DMS53 treated with DMSO at 0.1 percent for 48 hours (cell line): Measurements from ENCODE around the gene TMEM134.
"Not testable (repeated sequence)": the region's sequence is repeated elsewhere in the genome, so short reads cannot be mapped to it uniquely, and the experiment has no call there.

Source experiments
- DNase-seq: peaks from one replicate; lab custom pipeline; 2025; ENCODE audit not compliant: unreplicated experiment; lab: John Stamatoyannopoulos, UW

The TMEM134 gene

DNA sequence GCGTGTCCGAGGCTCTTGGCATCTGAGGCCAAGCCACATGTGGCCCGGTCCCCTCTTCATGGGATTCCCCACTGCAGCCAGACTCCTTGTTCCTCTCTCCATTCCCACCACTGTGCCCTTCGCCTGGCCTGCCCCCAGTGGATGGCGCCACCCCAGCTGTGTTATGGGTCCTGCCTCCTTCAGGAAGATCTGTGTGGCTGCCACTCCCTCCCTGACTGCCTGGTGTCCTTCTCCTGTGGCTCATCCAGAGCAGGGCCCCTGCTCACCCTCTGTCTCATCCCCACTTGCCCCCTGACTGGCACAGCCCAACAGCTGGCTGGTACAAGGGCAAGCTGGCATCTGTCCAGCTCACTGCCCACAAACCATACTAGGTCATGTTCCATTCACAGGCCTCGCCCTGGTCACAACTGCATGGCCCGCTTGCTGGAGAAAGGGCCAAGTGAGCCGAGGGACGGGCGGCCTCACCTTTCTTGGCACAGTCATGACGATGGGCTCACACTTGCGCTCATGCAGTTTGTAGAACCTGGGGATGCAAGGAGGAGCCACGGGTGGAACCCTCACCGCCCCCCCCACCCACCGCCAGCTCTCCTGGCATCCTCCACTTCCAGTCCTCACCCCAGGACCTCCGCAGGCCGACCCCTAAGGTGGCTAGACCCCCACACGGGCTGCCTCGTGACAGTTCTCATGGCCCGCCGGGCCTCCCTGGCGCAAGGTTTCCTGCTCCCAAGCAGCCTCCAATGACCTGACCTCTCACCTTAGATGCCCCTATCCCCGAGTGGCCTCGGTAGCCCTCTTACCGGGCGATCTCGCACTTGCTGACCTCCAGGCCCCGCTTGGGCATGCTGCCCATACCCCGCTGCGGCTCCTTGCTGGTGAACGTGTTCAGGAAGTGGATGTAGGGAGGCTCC, 29.5 kb downstream of the TMEM134 start:
- DNase-seq = peak; percentile 32

DNA sequence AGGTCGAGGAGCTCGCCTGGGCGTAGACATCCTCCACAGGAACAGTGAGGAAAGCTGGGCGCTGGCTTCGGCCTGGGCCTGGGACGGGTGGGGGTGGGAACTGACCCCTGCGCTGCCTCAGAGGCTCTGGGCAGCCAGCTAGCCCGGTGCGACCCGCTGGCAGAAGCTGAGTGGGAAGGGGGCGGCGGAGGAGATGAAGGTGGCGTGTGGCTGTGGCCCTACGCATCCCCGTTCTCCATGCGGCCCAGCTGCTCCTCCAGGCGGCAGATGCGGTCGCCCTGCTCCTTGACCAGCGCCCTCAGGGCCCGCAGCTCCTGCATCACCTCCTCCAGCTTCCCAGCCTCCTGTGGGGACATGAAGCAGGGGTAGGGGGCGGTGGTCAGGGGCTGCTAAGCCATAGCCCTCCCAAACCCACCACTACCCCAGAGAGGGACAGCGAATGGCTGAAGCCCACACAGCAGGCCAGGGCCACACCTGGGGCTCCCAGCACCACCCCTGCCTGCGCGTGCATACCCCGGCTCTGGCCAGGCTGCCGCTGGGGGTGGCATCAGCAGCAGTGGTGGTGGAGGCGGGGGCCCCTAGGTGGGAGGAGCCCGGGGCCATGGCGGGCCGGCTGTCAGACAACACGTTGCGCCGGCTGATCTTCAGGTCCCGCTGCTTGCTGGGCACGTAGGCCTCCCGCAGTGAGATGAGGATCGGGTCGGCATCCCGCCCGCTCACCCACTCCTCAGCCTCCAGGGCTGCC, 30.7 kb downstream of the TMEM134 start:
- DNase-seq = no peak

DNA sequence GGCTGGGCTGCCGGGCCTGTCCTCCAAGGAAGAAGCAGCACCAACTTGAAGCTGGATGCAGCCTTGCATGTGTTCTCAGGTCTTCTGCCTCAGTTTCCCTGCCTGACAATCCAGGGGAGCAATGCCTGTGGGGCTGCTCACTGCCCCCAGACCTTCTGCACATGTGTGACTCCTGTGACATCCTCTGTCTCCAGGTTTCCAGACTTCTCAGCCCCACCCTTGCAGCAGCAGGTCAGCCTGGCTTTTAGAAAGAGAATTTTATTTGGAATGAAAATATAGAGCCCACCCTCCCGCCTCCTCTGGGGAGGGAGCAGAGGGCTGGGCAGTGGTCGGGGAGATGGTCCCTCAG, 31.3 kb downstream of the TMEM134 start:
- DNase-seq = no peak

DNA sequence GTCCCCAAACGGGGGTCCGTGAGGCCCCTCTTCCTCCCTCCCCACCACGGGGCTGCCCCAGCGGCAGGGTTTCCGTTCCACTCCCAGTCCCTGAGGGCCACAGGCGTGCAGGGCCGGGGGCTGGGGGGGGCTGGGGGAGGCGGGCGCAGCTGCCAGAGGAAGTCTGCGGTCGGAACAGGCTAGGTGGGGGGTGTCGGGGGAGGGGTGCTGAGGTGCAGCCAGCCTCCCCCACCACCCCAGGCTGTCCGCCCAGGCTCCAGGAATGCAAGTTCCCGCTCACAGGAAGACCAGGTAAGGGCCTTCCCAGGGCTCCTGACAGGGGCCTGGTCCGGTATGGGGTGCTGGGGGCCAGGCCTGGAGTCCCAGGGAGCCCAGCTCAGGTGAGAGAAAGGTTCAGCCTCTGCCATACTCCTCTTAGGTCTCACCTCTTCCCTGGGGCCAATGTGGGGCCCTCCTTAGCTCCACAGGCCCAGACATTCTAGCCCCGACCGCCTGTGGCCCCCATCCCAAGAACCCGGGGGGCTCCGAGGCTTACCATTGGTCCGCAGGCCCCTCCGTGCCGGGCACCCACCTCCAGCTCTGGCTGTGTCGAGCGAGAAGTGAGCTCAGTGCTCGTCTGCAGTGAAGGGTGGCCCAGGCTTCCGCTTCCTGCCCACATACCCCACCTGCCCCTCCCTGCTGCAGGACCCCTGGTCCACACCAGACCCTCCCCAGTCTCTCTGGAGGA, 31.8 kb downstream of the TMEM134 start, which contains the start of gene PTPRCAP:
Gene PTPRCAP, minus strand, starts transcription at position 601 of the 727 bp plus-strand sequence. Its CDS starts 63 bp downstream, at position 538.
- no peak for DNase-seq

DNA sequence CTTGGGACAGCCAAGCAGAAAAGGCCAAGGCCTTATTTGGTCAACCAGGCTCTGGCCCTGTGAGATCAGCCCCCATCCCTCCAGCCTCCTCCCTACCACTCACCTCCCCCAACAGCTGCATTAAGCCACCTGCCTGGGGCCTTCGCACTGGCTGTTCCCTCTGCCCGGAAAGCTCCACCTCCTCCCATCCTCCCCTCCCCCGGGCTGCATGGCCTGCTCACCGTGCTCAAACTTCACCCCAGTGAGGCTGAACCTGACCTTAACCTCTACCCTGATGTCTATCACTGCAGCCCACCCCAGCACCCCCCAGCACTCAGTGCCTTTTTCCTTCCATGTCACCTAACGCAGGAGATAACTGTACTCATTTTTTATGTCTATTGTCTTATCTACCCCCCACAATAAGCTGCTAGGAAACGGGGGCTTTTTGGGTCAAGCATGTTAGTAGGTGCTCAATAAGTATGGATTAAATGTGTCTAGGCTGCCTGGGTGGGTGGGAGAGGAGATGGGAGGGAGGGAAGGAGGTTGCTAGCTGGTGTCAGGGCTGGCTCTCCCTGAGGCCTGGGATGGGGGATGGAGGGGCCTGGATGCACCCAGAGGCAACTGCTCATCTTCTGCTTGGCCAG, 32.5 kb downstream of the TMEM134 start:
- DNase-seq = peak; percentile 31

DNA sequence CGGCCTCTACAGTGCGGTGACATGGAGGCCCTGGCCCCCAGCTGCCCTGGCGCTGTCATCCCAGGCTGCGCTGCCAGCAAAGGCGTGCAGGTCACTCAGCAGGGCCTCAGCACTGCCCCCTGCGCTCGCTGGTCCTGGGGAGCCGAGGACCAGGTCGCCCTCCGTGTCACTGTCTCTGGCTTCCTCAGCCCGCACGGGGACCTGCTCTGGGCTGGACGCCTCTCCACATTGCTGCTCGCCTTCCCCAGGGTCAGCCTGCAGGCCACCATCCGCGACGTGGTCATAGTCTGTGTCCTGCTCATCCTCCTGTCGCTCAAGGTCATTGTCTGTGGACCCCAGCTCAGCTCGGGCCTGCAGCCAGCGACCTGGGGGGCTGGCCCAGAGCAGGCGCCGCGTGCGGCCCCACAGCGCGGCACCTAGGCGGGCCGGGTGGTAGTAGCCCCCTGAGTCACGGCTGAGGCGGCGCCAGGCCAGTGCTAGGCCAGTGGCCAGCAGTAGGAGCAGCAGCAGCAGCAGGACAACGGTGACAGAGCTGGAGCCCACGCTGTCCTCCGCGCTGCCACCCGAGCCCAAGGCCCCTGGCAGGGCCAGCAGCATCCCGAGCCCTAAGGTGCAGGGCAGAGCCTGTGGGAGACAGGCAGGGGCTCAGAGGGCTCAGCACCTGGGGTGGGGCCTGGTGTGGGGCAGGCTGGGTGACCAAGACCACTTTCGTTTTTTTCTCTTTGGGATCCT, 33.2 kb downstream of the TMEM134 start:
- DNase-seq = no peak

DNA sequence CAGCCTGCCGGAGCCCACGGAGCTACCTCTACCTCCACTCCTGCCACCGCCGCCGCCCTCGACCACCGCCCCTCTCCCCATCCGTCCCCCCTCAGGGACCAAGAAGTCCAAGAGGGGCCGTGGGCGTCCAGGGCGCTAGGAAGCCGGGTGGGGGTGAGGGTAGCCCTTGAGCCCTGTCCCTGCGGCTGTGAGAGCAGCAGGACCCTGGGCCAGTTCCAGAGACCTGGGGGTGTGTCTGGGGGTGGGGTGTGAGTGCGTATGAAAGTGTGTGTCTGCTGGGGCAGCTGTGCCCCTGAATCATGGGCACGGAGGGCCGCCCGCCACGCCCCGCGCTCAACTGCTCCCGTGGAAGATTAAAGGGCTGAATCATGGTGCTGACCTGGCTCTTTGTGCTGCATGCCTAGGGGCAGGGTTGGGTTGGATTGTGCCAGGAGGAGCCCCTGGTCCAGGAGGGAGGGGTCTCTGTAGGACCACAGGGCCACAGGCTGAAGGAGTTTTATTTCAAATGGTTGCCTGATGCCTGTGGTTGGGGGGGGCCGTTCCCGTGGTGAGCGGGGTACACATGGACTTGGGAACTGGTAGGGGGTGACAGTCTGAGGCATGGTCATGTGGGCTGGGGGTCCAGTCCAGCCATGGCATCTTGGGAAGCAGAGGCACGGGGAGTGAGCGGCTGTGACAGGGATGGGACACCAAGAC, 33.9 kb downstream of the TMEM134 start:
- no peak for DNase-seq

DNA sequence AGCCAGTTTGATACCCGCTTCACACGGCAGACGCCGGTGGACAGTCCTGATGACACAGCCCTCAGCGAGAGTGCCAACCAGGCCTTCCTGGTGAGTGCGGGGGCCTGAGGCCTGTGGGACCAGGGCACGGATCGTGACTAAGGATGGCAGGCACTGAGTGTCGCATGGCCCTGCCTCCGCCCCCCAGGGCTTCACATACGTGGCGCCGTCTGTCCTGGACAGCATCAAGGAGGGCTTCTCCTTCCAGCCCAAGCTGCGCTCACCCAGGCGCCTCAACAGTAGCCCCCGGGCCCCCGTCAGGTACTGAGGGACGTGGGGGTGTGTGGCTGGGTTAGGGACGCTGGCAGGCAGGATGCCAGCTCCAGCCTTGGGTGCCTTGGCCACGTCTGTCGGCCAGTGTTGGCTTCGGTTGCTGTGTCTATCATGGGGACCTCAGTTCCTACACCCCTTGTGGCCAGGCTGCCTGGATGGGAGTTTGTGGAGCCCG, 34.6 kb downstream of the TMEM134 start:
- no peak for DNase-seq

DNA sequence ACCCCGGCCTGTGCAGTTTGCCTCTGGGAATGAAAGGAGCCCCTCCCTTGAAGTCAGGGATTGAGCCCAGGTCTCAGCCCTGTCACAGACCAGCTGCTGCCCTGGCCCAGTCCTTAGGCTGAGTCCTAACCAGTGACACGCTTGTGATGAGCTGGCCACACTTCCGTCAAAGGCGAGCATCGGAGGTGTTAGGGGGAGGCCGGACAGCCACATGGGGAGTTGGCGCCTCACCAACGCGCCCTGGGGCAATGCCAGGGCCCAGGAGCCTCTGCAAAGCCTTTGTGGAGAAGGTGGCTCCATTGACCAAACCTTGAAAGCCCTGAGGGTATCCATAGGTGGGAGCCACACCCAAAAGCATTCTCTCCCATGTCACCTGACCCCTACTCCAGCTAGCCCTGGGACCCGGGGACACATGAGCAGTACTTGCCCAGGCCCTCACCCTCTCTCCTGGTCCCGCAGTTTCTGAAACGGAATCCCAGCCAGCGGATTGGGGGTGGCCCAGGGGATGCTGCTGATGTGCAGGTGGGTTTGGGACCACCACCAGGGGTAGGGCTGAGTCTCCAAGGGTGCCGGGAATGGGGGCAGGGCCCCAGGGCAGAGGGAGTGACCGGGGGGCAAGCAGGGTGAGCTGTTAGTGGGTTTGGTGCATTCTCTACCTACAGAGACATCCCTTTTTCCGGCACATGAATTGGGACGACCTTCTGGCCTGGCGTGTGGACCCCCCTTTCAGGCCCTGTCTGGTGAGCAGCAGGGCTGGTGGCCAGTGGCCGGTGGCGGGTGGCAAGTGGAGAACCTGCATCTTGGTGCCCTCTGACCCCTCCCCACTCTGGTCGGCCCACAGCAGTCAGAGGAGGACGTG, 35.3 kb downstream of the TMEM134 start:
- no peak for DNase-seq

DNA sequence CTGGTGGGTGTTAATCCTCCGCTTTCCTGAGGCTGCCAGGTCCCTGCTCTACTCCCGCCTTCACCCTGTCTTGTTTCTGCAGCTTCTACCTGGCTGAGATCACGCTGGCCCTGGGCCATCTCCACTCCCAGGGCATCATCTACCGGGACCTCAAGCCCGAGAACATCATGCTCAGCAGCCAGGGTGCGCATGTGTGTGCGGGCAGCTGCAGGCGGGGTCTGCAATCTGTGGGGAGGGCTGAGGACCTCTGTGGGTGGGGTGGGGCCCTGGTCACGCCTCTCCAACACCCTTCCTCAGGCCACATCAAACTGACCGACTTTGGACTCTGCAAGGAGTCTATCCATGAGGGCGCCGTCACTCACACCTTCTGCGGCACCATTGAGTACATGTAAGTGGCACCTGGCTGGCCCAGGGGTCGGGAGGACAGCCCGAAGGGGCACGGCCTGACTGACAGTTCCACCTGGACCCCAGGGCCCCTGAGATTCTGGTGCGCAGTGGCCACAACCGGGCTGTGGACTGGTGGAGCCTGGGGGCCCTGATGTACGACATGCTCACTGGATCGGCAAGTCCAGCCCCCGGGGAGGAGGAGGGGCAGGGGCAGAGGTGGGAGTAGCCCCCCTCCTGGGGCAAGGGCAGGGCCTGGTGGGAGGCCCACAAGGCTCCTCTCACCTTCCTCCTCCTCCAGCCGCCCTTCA, 36.2 kb downstream of the TMEM134 start:
- no peak for DNase-seq

DNA sequence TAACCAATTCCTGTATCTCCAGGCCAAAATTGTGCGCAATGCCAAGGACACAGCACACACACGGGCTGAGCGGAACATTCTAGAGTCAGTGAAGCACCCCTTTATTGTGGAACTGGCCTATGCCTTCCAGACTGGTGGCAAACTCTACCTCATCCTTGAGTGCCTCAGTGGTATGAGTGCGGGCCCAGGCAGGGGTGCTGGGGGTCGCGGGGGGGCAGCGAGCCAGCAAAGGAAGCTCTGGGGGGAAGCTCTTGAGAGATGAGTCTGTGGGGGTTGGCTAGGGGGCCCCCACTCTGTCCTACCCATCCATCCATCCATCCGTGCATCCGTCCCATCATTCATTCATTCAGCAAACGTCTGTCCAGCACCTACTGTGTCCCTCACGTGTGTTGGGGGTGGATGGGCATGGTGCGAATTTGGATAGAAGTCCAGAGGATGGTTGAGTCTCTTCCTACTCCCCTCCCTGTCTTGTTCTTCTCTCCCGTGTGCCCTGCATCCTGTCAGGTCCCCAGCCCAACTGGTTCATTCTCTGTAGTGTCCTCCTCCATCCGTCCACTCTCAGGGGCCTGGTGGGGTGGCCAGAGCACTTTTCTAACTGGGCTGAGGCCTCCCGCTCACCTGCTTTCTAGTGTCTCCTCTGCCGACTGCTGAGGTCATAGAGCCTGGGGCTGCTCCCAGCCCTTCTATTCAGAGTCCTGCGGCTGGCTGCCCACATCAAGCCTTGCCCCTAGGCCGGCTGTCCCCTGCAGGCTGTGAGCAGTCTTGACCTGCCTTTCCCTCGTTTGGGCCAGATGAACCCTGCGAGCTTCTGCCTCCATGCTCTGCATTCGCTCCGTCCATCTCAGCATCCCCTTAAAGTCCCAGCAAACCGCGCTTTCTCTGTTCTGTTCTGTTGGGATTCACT, 37.5 kb downstream of the TMEM134 start:
- DNase-seq = no peak

DNA sequence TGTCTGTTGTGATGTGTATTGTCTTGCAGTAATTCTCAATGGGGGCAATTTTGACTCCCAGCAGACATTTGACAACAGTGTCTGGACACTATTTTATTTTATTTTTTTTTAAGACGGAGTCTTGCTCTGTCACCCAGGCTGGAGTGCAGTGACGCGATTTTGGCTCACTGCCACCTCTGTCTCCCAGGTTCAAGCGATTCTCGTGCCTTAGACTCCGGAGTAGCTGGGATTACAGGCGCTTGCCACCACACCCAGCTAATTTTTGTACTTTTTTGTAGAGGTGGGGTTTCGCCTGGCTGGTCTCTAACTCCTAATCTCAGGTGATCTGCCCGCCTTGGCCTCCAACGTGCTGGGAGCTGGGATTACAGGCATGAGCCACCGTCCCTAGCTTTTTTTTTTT, 39.3 kb downstream of the TMEM134 start:
- DNase-seq = no peak

DNA sequence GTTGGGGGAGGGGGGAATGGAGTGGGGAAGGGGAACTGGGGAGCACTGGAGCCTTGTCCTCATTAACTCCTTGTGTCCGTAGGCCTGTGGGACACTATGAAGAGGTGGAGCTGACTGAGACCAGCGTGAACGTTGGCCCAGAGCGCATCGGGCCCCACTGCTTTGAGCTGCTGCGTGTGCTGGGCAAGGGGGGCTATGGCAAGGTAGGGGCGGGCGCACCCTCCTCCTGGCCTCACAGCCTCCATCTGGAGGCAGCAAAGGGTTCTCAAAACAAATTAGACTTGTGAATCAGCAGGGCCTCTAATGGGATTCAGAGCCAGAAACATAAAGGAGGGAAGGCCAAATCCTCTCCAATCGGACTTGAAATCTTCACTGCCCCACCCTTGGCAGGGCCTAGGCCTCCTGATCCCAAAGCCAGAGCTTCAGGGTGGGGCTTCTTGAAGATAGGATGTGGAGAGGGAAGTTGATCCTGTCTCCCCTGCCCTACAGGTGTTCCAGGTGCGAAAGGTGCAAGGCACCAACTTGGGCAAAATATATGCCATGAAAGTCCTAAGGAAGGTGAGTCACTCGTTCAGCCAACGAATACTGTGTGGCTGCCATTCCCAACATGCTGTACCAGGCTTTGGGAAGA, 39.9 kb downstream of the TMEM134 start:
- DNase-seq = no peak

DNA sequence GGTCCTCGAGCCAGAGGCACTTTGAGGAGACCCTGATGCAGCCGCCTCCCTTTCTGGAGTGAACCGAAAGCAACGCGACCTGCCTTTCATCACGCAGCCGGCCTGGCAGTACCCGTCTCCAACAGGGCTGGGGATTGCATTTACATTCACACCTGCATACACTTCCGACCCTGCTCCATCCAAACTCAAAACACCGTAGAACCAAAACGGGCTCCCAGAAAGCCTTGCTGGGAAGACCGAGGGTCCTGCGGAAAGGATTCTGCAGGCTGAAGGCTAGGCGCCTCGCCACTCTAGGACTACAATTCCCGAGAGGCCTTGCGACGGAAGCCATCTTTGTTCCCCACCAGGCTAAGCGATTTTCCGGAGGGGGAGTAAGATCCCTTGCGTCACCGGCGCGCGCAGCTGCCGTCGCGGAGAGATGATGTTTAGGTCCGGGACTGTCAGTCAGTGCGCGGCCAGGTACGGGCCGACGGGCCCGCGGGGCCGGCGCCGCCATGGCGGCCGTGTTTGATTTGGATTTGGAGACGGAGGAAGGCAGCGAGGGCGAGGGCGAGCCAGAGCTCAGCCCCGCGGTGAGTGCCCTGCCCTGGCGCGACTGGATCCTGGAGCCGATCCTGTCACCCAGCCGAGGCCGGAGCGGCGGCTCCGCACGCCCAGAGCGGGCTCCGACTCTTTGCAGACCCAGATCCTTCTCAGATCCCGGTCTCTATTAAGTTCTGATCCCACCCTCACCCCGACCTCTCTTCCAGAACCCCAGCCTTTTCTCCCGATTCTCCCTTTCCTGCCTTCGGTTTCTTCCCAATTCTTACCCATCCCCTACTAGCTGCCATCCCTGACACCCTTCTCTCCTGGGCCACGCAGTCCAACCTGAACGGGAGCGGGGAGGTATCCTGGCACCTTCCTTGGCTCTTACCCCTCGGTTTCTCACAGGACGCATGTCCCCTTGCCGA, 40.7 kb downstream of the TMEM134 start, which contains the start of gene RPS6KB2:
Gene RPS6KB2, plus strand, starts transcription at position 443 of the 950 bp plus-strand sequence. Its CDS starts 52 bp downstream, at position 495.
- peak; percentile 97 for DNase-seq

DNA sequence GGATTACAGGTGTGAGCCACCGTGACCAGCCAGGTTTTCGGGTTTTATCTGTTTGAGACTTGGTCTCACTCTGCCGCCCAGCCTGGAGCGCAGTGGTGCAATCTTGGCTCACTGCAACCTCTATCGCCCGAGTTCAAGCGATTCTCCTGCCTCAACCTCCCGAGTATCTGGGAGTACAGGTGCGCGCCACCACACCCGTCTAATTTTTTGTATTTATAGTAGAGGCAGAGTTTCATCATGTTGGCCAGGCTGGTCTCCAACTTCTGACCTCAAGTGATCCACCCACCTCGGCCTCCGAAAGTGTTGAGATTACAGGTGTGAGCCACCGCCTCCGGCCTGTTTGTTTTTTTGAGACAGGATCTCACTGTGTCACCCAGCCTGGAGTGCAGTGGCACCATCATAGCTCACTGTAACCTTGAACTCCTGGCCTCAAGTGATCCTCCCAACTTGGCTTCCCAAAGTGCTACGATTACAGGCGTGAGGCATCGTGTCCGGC, 41.6 kb downstream of the TMEM134 start:
- not testable (repeated sequence) for DNase-seq
